Measurements from ENCODE around the gene SERPINB10. TPM values are rescaled to one million over a fixed set of nuclear protein-coding genes. Genes with fewer than 3 reads are reported as not detected.
A peak's percentile ranks its signal among the peaks of the same experiment; 100 is the strongest.

SERPINB10 gene
- total RNA-seq, 4 donors from 2014 or later, result 0.22 TPM; not detected in 3

GRCh38 chr18:63867368-63868125 is 40.2 kb upstream of the SERPINB10 start:
- no peaks in the 10 kb centered on the region for H3K9me3 ChIP-seq
- peak overlapping the region in 1 of 4 donors; percentile 35 for H3K27ac ChIP-seq
- no peak overlapping the region for H3K4me3 ChIP-seq
- WGBS, 2 donors, result 70% methylated on average over 3 of the region's 3 CpGs
- no peak for DNase-seq (ENCODE audit: low spot score in 2 of 2)
- TF ChIP-seq EP300 (IDR thresholded peaks at IDR 0.05), result no peak
- TF ChIP-seq CTCF (IDR thresholded peaks at IDR 0.05), result no peak
- no peak for TF ChIP-seq POLR2A (IDR thresholded peaks at IDR 0.05)
- H3K4me1 ChIP-seq, result no peaks in the 10 kb centered on the region
- H3K27me3 ChIP-seq, result no peaks in the 10 kb centered on the region
- H3K36me3 ChIP-seq, result no peaks in the 10 kb centered on the region

- TF ChIP-seq CTCF (IDR thresholded peaks at IDR 0.05) (no peak), POLR2A (IDR thresholded peaks at IDR 0.05) (no peak), EP300 (IDR thresholded peaks at IDR 0.05) (no peak)
- WGBS, 2 donors, result 87 to 89% methylated on average over 9 of the region's 9 CpGs
Measured at GRCh38 chr18:63868546-63868945, 39.2 kb upstream of the SERPINB10 start.

GRCh38 chr18:63869374-63869773 is 38.4 kb upstream of the SERPINB10 start:
- no peaks in the 10 kb centered on the region for H3K9me3 ChIP-seq
- no peaks in the 10 kb centered on the region for H3K4me1 ChIP-seq
- WGBS, 2 donors, result 85 to 89% methylated on average over 9 of the region's 9 CpGs
- H3K27me3 ChIP-seq, result no peaks in the 10 kb centered on the region
- no peak for DNase-seq (ENCODE audit: low spot score in 2 of 2)
- no peak overlapping the region for H3K27ac ChIP-seq
- no peaks in the 10 kb centered on the region for H3K36me3 ChIP-seq
- H3K4me3 ChIP-seq, result no peak overlapping the region
- TF ChIP-seq CTCF (IDR thresholded peaks at IDR 0.05), result no peak
- TF ChIP-seq POLR2A (IDR thresholded peaks at IDR 0.05), result no peak
- no peak for TF ChIP-seq EP300 (IDR thresholded peaks at IDR 0.05)

More at GRCh38 chr18:63868546-63868945, 39.2 kb upstream of the SERPINB10 start:
- no peak overlapping the region for H3K4me3 ChIP-seq
- H3K36me3 ChIP-seq, result no peaks in the 10 kb centered on the region
- H3K9me3 ChIP-seq, result no peaks in the 10 kb centered on the region
- H3K4me1 ChIP-seq, result no peaks in the 10 kb centered on the region
- no peak for DNase-seq (ENCODE audit: low spot score in 2 of 2)
- no peaks in the 10 kb centered on the region for H3K27me3 ChIP-seq
- no peak overlapping the region for H3K27ac ChIP-seq

- Histone ChIP-seq H3K36me3 (no peaks in the 10 kb centered on the region), H3K9me3 (no peaks in the 10 kb centered on the region), H3K27ac (no peak overlapping the region), H3K4me3 (no peak overlapping the region), H3K27me3 (no peaks in the 10 kb centered on the region), H3K4me1 (no peaks in the 10 kb centered on the region)
- DNase-seq (ENCODE audit: low spot score in 2 of 2), result no peak
- no peak for TF ChIP-seq POLR2A (IDR thresholded peaks at IDR 0.05)
- no peak for TF ChIP-seq CTCF (IDR thresholded peaks at IDR 0.05)
- no peak for TF ChIP-seq EP300 (IDR thresholded peaks at IDR 0.05)
- 86 to 92% methylated on average over 3 of the region's 3 CpGs for WGBS, 2 donors
Measured at GRCh38 chr18:63869851-63870250, 37.9 kb upstream of the SERPINB10 start.

GRCh38 chr18:63871836-63872235 is 35.9 kb upstream of the SERPINB10 start:
- Histone ChIP-seq H3K4me3 (no peak overlapping the region), H3K27me3 (no peaks in the 10 kb centered on the region), H3K36me3 (no peaks in the 10 kb centered on the region), H3K9me3 (no peaks in the 10 kb centered on the region), H3K4me1 (no peaks in the 10 kb centered on the region), H3K27ac (no peak overlapping the region)
- TF ChIP-seq POLR2A (IDR thresholded peaks at IDR 0.05), result no peak
- no peak for TF ChIP-seq CTCF (IDR thresholded peaks at IDR 0.05)
- no peak for TF ChIP-seq EP300 (IDR thresholded peaks at IDR 0.05)
- WGBS, 2 donors, result 61 to 66% methylated on average over 1 of the region's 1 CpG
- no peak for DNase-seq (ENCODE audit: low spot score in 2 of 2)
